ENCODE results near the gene BEAN1.

BEAN1 gene

DNA sequence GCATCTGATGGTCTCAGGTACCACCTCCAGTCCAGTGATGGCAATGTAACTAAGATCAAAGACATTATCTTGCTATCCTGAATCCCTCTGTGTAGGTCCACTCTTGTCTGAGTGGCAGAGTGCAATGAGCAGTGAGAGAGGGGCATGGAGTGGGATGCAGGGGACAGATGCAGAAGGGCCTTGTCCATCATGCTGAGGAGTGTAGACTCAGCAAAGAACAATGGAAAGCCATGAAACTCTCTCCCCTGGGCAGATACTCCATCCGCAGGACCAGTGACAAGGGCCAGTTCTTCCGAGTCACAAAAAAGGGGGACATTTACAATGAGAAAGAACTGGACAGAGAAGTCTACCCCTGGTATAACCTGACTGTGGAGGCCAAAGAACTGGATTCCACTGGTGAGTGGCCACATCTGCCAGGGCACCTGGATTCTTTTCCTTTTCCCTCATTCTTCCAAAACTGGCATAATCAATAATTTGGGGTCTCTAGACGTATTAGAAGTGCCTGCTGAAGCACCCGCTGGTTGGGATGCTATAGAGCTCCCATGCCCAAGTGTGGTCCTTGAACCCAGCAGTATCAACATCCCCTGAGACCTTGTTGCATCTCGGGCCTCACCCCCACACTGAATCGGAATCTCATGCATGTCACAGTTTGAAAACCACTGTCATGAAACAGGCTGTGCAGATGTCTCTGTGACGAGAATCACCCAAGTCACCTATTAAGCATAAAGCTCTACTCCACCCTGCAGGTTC is 31.1 kb upstream of the BEAN1 start:
- TF ChIP-seq TOX (CRISPR knock-in tag; IDR thresholded peaks at IDR 0.05; ENCODE audit: borderline replicate concordance) (no peak), OSR1 (CRISPR knock-in tag; IDR thresholded peaks at IDR 0.05) (no peak), ZNF8 (CRISPR knock-in tag; IDR thresholded peaks at IDR 0.05) (no peak), ISL1 (CRISPR knock-in tag; IDR thresholded peaks at IDR 0.05) (no peak), ESRRG (CRISPR knock-in tag; IDR thresholded peaks at IDR 0.05) (no peak), ZC3H10 (CRISPR knock-in tag; IDR thresholded peaks at IDR 0.05) (no peak), ZFP30 (CRISPR knock-in tag; IDR thresholded peaks at IDR 0.05) (no peak), SNAI2 (CRISPR knock-in tag; IDR thresholded peaks at IDR 0.05) (no peak), TCF4 (CRISPR knock-in tag; IDR thresholded peaks at IDR 0.05; ENCODE audit: borderline replicate concordance) (no peak), RARB (CRISPR knock-in tag; IDR thresholded peaks at IDR 0.05) (no peak), ZFP3 (CRISPR knock-in tag; IDR thresholded peaks at IDR 0.05) (no peak), ZNF70 (CRISPR knock-in tag; IDR thresholded peaks at IDR 0.05) (no peak), PPARA (CRISPR knock-in tag; IDR thresholded peaks at IDR 0.05; ENCODE audit: borderline replicate concordance) (no peak), GLIS3 (CRISPR knock-in tag; IDR thresholded peaks at IDR 0.05) (no peak), ARNTL (CRISPR knock-in tag; IDR thresholded peaks at IDR 0.05; ENCODE audit: borderline replicate concordance, low read depth) (no peak), CSDC2 (CRISPR knock-in tag; IDR thresholded peaks at IDR 0.05) (no peak)
- TF ChIP-seq, protein P1, sequence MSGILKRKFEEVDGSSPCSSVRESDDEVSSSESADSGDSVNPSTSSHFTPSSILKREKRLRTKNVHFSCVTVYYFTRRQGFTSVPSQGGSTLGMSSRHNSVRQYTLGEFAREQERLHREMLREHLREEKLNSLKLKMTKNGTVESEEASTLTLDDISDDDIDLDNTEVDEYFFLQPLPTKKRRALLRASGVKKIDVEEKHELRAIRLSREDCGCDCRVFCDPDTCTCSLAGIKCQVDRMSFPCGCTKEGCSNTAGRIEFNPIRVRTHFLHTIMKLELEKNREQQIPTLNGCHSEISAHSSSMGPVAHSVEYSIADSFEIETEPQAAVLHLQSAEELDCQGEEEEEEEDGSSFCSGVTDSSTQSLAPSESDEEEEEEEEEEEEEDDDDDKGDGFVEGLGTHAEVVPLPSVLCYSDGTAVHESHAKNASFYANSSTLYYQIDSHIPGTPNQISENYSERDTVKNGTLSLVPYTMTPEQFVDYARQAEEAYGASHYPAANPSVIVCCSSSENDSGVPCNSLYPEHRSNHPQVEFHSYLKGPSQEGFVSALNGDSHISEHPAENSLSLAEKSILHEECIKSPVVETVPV (CRISPR knock-in tag; IDR thresholded peaks at IDR 0.05), result no peak
- TF ChIP-seq, protein P2, sequence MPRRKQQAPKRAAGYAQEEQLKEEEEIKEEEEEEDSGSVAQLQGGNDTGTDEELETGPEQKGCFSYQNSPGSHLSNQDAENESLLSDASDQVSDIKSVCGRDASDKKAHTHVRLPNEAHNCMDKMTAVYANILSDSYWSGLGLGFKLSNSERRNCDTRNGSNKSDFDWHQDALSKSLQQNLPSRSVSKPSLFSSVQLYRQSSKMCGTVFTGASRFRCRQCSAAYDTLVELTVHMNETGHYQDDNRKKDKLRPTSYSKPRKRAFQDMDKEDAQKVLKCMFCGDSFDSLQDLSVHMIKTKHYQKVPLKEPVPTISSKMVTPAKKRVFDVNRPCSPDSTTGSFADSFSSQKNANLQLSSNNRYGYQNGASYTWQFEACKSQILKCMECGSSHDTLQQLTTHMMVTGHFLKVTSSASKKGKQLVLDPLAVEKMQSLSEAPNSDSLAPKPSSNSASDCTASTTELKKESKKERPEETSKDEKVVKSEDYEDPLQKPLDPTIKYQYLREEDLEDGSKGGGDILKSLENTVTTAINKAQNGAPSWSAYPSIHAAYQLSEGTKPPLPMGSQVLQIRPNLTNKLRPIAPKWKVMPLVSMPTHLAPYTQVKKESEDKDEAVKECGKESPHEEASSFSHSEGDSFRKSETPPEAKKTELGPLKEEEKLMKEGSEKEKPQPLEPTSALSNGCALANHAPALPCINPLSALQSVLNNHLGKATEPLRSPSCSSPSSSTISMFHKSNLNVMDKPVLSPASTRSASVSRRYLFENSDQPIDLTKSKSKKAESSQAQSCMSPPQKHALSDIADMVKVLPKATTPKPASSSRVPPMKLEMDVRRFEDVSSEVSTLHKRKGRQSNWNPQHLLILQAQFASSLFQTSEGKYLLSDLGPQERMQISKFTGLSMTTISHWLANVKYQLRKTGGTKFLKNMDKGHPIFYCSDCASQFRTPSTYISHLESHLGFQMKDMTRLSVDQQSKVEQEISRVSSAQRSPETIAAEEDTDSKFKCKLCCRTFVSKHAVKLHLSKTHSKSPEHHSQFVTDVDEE (CRISPR knock-in tag; IDR thresholded peaks at IDR 0.05), result no peak
- TF ChIP-seq, protein P3, sequence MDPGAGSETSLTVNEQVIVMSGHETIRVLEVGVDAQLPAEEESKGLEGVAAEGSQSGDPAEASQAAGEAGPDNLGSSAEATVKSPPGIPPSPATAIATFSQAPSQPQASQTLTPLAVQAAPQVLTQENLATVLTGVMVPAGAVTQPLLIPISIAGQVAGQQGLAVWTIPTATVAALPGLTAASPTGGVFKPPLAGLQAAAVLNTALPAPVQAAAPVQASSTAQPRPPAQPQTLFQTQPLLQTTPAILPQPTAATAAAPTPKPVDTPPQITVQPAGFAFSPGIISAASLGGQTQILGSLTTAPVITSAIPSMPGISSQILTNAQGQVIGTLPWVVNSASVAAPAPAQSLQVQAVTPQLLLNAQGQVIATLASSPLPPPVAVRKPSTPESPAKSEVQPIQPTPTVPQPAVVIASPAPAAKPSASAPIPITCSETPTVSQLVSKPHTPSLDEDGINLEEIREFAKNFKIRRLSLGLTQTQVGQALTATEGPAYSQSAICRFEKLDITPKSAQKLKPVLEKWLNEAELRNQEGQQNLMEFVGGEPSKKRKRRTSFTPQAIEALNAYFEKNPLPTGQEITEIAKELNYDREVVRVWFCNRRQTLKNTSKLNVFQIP (CRISPR knock-in tag; IDR thresholded peaks at IDR 0.05; ENCODE audit: borderline replicate concordance, low read depth), result no peak
- TF ChIP-seq, protein P4, sequence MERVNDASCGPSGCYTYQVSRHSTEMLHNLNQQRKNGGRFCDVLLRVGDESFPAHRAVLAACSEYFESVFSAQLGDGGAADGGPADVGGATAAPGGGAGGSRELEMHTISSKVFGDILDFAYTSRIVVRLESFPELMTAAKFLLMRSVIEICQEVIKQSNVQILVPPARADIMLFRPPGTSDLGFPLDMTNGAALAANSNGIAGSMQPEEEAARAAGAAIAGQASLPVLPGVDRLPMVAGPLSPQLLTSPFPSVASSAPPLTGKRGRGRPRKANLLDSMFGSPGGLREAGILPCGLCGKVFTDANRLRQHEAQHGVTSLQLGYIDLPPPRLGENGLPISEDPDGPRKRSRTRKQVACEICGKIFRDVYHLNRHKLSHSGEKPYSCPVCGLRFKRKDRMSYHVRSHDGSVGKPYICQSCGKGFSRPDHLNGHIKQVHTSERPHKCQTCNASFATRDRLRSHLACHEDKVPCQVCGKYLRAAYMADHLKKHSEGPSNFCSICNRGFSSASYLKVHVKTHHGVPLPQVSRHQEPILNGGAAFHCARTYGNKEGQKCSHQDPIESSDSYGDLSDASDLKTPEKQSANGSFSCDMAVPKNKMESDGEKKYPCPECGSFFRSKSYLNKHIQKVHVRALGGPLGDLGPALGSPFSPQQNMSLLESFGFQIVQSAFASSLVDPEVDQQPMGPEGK (CRISPR knock-in tag; IDR thresholded peaks at IDR 0.05; ENCODE audit: borderline replicate concordance), result no peak

DNA sequence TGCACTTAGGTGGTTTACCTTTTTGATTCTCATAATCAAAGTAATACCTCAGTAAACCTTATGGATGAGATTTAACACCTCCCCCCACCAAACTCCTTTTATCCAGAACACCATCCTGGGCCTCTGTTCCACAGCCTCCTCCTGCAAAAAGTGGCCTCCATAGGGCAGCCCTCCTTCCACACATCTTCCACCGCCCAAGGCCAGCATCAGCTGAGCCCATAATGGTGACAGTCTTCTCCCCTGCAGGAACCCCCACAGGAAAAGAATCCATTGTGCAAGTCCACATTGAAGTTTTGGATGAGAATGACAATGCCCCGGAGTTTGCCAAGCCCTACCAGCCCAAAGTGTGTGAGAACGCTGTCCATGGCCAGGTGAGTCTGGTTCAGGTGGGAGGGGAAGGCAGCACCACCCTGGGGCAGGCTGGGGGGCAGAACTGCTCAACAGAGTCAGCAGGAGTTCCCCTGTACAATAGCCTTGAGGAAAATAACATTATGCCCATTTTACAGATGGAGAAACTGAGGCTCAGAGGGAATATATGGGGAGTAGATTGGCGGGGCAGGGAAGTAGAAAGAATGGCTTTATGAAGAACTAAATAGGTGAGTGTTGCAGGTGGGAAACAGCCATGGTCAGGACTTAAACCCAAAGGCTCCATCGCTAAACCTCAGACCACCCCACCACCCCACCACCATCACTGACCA is 29.2 kb upstream of the BEAN1 start:
- ATAC-seq, result no peak
- TF ChIP-seq SNAI2 (CRISPR knock-in tag; IDR thresholded peaks at IDR 0.05) (no peak), RARB (CRISPR knock-in tag; IDR thresholded peaks at IDR 0.05) (no peak), TOX (CRISPR knock-in tag; IDR thresholded peaks at IDR 0.05; ENCODE audit: borderline replicate concordance) (no peak), ZNF70 (CRISPR knock-in tag; IDR thresholded peaks at IDR 0.05) (no peak)
- TF ChIP-seq, protein P2 (CRISPR knock-in tag; IDR thresholded peaks at IDR 0.05), result no peak

More for the DNA sequence above, 31.1 kb upstream of the BEAN1 start:
- ATAC-seq, result no peak

Data from SK-N-SH treated with all-trans-retinoic acid at 6 μM for 48 hours (cell line).